Bronchial smooth muscle cell (primary cell): ENCODE measurements around the gene CDK5RAP2. TPM values are rescaled to one million over a fixed set of nuclear protein-coding genes. Genes with fewer than 3 reads are reported as not detected.

Experiments
- total RNA-seq: library from RNA; depleted of rRNA; stranded (reverse); fragments of >200 nt; gene quantifications from 2 replicates; pipeline ENCODE4 v1.2.1, GENCODE V29; 2014

Gene CDK5RAP2
- total RNA-seq, result 22.9 and 28.3 TPM in 2 replicates

GRCh38 chr9:120580051-120580896, at the start of gene CDK5RAP2:
TSS of gene CDK5RAP2 (minus strand) at chr9:120580167. CDS start at chr9:120579978, 189 bp downstream.

Other genes with a start within 250 kb of the CDK5RAP2 start
- 5.9 and 7.9 TPM in 2 replicates for gene MEGF9, start 134.3 kb upstream of the CDK5RAP2 start, total RNA-seq
- 22.2 and 22.9 TPM in 2 replicates for gene FBXW2, start 213.2 kb upstream of the CDK5RAP2 start, total RNA-seq